Hematopoietic multipotent progenitor cell treated with erythropoietin and hydrocortisone succinate and interleukin-3 and kit ligand, for 6 days (in vitro differentiated cells): ENCODE data around the gene MRPS11.
A peak's percentile ranks its signal among the peaks of the same experiment; 100 is the strongest.
"Not testable (repeated sequence)": the region's sequence is repeated elsewhere in the genome, so short reads cannot be mapped to it uniquely, and the experiment has no call there.

Experiments used
- DNase-seq: peaks from one replicate; pipeline ENCODE4 v3.0.0-alpha.2; 2015

Gene MRPS11

DNA sequence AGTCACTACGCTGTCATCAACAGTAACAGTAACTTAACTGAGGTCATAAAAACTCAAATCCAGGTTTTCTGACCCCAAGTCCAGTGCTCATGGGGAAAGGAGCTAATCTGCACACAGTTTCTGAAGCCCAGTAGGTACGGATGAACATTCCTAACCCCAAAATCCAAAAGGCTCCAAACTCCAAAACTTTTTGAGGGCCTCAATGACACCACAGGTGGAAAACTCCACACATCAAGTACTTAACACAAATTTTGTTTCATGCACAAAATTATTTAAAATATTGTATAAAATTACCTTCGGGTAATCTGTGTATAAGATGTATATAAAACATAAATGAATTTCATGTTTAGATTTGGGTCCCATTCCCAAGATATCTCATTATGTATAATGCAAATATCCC lies 10.8 kb upstream of the MRPS11 start:
- DNase-seq = no peak

GRCh38 chr15:88463870-88464532 lies 3.5 kb upstream of the MRPS11 start:
- no peak for DNase-seq

DNA sequence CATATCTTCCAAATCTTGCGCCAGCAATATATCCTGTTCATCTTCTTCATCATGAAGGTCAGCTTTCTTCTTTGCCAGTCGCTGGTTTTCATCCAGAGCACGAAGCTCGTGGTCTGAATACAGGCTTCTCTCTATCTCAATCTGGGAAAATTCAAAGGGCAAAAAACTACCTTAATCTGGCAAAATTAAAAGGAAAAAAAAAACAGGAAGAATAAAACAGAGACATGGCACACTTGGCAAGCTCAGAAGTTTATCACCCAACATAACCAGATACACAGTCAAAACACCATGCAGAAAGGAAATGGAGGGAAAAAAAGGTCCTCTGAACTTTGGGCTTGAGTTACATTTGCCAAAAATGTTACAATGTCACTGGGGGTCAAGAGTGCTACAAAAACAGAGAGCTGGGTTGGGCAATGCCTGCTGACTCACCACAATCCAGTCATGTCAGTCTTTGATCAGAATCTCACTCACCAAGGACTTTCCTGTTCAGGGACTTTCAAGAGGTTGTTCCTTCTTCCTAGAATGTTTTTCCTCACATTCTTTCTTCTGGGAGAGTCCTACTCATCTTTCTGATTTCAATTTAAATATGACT lies 1.8 kb upstream of the MRPS11 start:
- peak; percentile 61 for DNase-seq

DNA sequence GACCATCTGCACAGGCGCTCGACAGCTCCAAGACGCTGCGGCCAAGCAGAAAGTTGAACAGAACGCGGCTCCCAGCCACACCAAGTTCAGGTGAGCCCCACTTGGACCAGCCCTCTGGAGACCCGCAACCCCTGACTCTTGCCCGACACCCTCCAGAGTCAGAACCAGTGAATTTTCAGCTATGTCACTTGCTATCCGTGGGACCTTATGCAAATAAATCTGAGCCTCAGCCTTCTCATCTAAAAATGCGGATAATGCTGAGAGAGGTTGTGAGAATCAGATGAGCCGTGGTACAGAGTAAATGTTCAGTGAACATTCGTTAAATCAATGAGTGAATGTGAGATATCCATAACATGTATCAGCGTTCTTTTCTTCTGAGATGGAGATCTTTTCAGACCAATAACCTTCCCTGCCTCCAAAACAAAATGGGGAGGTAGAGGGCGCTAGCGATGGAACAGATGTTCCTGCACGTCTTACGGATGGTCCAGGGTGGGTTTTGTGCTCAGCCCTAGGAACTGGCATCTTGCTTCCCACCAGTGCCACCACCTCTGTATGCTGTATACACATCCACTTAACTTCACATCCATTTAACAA lies 524 bp downstream of the MRPS11 start:
- DNase-seq = peak; percentile 55

DNA sequence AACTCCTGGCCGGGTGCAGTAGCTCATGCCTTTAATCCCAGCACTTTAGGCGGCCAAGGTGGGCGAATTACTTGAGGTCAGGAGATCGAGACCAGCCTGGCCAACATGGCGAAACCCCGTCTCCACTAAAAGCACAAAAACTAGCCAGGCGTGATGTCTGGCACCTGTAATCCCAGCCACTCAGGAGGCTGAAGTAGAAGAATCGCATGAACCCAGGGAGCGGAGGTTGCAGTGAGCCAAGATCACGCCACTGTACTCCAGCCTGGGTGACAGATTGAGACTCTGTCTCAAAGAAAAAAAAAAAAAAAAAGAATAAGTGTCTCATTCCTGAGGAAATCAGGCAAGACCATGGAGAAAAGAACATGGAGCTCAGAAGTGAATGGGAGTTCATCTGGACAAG lies 1.2 kb downstream of the MRPS11 start:
- DNase-seq = not testable (repeated sequence)

GRCh38 chr15:88469321-88469720 lies 1.8 kb downstream of the MRPS11 start:
- DNase-seq = no peak

DNA sequence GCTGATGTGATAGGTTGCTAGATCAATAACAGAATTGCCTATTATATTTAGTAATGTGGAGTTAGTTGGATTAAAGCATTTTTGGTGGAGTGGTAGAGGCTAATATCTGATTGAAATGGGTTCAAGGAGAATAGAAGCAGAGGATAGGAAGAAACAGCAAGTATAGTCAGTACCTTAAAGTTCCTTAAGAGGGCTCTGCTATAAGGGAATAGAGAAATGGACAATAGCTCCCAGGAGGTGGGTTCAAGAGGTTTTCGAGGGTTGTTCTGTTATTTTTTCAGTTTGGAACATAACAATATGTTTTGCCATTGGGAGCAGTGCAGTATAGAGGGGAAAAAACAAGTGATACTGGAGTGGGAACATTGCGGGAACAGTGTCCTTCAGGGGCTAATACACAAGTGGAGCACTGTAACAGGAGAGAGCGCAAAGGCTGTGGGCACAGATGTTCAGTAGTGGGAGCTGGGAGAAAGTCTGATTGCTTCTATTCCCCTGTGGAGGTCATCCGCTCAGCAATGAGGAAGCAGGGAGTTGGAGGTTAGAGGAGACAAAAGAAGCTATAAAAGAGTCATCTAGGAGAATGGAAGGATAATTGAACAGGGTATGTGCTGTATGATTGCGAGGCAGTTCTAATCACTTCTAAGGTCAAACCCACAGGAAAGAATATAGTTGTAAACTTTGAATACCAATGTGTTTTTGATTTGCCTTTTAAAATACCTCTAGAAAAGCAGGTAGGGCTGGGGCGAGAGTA lies 3.3 kb downstream of the MRPS11 start:
- DNase-seq = peak; percentile 29

DNA sequence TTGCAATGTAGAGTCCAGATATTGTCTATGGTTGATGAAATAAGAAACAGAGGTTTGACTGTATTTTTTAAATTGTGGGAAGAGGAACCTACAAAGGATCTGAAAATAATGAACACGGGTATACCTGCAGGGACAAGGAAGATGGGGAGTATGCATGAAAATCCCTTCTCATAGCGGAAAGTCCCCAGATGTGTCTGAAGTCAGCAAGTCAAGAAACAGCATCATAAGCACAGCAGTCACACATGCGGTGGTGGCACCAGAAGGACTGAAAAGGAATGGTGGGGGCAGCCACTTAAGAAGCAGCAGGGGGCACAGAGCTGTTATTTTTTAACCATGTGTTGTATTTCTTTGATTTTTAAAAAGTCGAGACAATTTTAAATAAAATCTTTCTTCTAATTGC lies 4.7 kb downstream of the MRPS11 start:
- no peak for DNase-seq

- not testable (repeated sequence) for DNase-seq
These were observed 6.3 kb downstream of the MRPS11 start for GRCh38 chr15:88473661-88474293.

DNA sequence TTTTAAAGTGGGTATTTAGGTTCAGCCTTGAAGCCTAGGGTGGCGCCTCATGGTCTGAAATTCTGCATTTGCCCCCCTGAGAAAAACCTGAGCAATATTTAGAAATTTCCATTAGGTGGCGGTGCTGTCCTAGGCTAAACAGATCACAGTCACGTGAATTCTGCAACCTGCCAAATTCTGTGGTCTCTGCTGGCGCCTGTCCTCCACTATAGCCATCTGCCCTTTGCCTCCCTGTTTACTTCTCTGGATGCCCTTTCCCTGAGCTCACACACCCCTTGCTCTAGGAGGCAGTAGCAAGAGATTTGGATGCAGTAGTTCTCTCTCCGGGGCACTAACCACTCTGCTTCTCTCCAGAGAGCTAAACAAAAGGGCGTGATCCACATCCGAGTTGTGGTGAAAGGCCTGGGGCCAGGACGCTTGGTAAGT lies 9.1 kb downstream of the MRPS11 start:
- DNase-seq = peak; percentile 84

GRCh38 chr15:88477126-88477525 lies 9.6 kb downstream of the MRPS11 start:
- DNase-seq = no peak

DNA sequence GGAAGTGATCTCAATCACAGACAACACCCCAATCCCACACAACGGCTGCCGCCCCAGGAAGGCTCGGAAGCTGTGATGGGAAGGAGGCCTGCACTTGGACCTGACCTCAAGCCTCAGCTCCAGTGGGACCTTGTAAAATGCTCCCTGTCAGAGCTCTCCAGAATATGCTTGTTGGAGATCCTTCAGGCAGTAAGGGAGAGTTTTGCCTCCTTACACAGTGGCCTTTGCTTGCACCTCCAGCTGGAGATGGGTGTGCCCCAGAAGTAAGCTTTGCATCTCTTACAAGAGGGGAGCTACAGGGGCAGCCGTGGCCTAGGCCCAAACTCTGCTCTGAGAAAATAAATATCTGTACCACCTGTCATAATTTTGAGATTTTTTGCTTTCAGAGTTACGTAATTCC lies 10.4 kb downstream of the MRPS11 start:
- DNase-seq = no peak

GRCh38 chr15:88479169-88479568 lies 11.7 kb downstream of the MRPS11 start:
- DNase-seq = no peak

DNA sequence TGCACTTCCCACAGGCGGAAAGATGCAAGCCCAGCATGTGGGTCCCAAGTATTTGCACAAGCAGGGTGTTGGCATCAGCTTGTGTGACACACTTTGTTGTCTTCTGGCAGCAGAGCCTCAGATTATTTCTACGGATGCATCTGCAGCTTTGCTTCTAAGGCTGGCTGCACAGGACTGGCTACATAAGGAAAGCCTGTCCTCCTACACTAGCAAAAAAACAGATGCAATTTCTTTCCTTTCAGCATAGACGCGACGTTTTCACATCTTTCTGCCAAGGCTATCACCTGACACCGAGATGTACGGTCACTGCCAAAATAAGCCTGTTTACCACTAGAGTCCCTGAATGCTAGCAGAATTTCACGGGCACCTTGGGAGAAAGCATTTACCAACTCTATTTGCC lies 13.5 kb downstream of the MRPS11 start:
- DNase-seq = no peak

DNA sequence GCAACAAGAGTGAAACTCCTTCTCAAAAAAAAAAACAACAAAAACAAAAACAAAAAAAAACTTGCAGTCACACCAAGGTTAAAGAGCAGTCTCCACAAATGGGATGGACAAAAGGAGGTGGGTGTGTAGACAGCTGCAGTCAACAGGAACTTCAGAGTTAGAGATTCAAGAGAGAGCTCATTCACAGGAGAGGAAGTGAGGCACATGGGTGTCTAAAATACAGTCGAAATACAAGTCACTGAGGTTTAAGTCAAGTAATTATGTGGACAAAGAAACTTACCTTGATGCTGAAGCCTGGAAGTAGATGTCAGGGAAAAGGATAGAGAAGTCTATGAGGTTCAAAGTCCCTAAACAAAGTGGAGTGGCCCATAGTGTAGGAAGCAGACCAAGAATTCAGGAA lies 14.8 kb downstream of the MRPS11 start:
- DNase-seq = no peak

DNA sequence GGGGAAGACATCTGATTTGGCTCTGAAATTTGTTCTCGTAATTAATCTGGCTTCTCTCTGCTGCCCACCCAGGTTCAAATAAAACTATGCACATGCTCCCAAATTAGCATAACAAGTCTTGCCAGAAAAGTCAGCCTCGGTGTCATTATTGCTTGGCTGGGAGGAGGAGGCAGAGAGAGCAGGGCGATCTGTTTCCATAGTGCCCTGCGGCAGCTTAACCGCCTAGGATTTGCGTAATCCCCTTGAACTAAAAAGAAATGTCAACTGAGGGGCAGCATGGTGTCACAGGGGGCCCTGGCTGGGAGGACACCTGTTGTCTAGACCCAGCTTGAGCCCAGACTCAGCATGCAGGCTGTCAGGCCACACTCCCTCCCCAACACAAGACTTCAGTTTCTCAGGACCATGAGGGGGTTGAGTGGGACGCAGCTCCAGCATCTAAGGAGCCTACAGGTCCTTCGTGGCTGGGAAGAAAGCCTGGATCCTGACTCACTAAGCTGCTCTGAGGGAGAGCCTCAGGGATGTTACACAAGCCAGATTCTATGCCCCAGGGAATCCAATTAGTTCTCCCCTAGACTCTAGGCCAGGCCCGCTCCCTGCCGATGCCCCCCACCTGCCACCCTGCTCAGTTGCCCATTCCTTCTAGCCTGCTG lies 17.3 kb downstream of the MRPS11 start:
- DNase-seq = no peak

DNA sequence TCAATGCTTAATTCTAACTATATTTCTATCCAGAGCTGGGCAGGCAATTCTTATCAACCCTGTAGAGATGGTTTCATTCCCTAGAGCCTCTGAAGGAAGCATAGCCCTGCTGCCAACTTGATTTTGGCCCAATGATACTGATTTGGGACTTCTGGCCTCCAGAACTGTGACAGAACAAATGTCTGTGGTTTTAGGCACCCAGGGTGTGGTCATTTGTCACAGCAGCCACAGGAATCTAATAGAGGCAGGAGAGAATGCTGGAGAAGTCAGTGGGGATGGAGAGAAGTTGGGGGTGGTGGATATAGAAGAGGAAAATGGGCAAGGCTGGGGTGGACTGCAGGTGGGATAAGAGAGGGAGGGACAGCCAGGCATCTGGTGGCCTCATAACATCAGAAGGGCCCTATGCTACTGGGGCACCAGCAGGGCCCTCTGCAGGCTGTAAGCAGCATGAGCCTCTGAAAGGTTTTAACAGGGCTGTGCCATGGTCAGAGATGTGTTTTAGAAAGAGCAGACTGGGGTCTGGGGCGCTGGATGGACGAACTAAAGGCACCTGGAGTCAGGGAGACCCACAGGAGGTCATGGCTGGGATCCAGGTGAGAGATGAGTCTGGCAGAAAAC lies 19.8 kb downstream of the MRPS11 start:
- DNase-seq = no peak

- DNase-seq = no peak
These were observed 20.5 kb downstream of the MRPS11 start for GRCh38 chr15:88487796-88488523.

DNA sequence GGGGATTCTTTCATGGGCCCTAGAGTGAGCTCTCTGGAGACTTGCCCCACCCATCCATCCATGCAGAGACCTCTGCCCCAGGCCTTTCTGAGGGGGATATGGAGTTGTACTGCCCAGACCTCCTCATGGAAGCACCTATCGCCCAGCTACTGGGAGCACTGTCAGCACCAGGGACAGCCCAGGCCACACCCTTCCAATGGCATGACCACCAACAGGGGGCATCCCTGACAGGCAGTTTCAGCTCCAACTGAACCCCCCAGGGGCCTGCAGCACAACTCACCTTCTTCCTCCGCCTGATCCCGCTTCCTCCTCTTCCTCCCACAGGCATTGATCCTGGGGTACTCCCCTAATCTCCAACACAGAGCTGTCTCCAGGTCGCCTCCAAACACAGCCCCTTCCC lies 21.8 kb downstream of the MRPS11 start:
- DNase-seq = no peak

DNA sequence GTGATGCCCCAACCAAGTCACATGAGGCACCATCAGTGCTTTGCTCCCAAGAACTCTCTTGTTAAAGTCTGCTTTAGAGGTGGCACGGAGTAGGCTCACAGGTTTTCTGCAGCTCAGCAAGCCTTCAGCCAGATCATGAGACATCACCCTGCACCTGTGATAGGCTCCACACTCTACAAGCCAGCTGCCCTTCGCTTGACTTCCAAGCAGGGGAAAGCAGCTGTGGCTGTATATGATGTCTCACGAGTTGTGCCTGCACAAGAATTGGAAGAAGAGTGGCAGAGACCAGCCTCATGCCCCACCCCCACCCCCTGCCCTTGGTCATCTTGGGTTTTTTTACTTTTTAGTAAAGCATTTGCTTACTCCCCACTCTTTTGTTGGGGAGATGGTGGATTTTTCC lies 22.5 kb downstream of the MRPS11 start:
- no peak for DNase-seq

DNA sequence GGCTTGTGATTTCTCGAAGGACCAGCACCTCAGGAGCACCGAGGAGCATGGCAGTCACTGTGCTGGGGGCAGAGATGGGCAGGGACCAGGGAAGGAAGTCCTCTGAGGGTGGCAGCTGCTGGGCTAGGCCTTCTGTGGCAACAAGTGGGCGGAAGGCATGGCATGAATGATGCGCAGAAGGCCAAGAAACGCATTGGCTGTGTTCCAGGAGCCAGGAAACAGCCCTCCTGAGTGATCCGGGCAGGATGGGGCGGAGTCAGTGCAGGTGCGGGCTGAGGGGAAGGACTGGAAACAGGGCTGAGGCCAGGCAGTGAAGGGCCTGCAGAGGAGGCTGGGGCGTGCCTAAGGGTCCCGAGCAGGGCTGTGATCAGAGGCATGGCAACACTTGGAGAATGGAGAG lies 23.6 kb downstream of the MRPS11 start:
- no peak for DNase-seq

GRCh38 chr15:88493844-88494243 lies 26.3 kb downstream of the MRPS11 start:
- DNase-seq = no peak
